GM19395 (cell line): Measurements from ENCODE around the gene SLC1A1.
"Not testable (repeated sequence)": the region's sequence is repeated elsewhere in the genome, so short reads cannot be mapped to it uniquely, and the experiment has no call there.

ENCODE experiments used
- ATAC-seq: cut with Tn5 transposase; IDR thresholded peaks from one replicate; pipeline ENCODE4 v1.9.1; 2021; ENCODE audit warnings: mild to moderate bottlenecking, moderate library complexity; ENCODE audit not compliant: unreplicated experiment

SLC1A1 gene

DNA sequence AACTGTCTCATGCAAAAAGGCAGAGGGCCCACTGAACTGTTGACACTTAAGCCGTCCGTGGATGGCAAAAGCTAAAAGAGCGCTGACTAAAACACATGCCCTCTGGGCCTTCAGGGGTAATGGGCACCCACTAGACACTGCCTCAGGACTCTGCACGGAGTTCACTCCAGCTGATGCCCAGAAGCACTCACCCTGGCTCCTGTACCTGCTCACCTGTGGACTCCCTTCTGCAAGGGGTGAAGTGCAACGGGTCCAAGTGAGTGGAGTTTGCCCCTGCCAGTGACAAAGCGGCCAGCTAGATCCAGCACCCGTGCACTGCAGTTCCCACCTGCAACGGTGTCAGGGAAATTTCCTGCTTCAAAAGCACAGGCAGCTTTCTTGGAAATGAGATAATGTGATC lies 50.2 kb downstream of the SLC1A1 start:
- ATAC-seq = no peak

DNA sequence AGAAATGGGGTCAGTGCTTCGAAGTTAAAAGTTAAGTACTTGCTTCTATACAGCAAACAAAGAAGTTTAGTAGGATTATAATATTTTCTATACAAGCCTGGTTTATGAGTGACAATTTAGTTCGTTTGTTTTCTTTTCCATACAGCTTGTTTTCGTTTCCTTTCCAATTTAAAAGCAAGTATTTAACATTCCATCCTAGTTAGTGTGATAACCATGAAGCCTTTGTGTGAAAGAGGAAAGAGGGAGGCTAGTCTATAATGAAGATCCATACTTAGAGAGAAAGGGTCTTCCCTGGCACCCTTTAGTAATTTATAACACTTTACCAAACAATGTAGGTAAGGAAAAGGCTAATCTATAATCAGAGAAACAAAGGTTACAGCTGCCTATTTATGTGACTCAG lies 51.0 kb downstream of the SLC1A1 start:
- no peak for ATAC-seq

DNA sequence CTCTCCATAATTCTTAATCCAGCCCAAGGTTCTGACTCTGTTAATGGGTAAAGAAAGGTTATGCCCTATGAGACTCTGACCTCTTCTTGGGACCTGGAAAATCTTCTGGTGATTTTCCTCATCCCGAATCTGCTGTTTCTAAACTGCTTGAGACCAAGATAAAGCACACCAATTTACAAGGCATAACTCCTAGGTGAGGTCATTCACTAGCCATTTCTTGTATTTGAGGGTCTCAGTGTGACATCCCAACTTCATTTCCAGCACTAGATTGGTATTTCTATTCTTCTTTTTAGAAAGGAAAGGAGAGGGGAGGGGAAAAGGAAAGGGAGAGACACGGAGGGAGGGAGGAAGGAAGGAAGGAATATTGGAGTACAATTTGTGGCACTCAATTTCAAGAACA lies 51.6 kb downstream of the SLC1A1 start:
- no peak for ATAC-seq

DNA sequence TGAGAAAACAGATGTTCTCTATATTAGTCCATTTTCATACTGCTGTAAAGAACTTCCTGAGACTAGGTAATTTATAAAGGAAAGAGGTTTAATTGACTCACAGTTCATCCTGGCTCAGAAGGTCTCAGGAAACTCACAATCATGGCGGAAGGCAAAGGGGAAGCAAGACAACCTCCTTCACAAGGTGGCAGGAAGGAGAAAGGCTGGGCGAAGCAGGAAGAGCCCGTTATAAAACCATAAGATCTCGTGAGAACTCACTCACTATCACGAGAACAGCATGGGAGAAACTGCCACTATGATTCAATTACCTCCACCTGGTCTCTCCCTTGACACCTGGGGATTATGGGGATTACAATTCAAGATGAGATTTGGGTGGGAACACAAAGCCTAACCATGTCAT lies 54.4 kb downstream of the SLC1A1 start:
- not testable (repeated sequence) for ATAC-seq

DNA sequence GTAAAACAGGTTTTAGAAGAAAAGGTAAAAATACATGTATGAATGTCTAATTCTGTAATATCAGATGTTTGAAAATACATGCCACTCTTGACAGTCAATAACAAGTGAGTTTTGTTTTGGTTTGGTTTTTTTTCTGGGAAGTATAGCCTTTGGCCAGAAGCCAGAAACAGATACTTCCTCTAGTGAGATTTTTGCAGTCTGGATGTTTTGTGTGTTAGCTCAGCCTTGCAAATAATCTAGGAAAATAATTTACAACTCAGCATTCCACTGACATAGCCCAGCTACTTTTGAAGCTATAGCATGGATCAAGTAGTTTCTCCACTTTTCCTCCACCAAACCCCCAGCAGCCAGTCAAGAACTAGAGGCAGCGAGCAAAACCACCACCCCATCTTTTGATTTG lies 56.7 kb downstream of the SLC1A1 start:
- no peak for ATAC-seq

DNA sequence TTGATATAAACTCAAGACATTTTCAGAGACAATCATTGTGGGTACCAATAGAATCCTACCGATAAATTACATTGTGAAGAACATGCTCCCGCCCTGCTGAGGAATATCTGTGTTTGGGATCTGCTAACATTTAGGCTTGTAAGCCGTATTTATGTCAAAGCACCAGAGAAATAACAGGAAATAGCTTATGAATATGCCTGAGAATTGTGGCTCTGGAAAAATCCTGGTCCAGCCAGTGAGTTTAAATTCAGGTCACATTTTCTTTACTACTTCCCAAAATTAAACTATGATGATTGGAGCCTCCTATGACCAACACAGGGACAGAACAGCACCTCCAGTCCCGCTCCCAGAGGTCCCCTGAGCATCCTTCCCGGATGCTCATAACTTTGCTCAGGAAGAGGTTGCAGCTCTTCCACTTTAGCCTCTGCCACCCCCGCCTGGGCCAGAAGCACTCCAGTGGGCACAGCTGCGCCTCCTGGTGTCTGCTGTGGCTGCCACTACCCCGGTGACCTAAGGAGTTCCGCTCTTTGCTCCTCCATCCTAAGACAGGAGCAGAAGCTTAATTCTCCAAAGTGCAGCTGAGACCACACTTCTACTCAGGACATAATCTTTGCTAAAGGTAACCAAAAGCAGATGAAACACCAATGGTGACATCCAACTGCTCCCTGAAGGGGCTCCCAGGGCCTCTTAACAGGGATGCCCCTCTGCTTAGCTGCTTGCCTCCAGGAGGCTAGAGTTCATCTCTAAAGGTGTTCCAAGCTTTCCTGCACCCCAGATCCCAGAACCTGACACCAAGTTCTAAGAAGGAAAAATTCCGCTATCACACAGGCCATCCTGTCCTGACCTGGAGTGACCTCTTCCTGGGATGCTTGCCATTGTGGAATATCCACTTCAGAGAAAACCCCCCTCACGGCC lies 58.8 kb downstream of the SLC1A1 start:
- no peak for ATAC-seq

DNA sequence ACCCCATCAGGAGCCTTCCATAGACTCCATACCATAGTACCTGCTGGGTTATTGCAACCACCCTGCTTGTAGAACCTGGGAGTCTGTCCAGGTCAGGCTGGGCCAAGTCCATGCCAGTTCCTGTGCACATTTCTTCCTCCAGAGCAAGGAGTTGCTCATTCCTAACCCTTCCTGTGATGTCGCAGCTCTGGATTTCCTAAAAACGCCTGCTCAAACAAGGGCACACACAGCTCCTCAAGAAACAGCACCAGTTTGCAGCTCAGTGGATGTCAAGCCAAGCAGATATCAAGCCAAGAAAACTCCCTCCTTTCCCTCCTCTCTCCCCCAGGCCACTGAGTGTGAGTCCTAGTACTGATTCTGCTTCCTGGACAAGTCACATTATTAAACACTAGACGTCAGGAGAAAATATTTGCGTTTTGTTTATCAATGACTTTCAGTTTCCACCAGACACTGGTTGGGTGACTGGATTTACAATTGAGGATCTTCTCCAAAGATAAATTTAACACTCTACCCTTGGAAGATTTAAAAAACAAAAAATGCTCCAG lies 59.6 kb downstream of the SLC1A1 start:
- no peak for ATAC-seq

DNA sequence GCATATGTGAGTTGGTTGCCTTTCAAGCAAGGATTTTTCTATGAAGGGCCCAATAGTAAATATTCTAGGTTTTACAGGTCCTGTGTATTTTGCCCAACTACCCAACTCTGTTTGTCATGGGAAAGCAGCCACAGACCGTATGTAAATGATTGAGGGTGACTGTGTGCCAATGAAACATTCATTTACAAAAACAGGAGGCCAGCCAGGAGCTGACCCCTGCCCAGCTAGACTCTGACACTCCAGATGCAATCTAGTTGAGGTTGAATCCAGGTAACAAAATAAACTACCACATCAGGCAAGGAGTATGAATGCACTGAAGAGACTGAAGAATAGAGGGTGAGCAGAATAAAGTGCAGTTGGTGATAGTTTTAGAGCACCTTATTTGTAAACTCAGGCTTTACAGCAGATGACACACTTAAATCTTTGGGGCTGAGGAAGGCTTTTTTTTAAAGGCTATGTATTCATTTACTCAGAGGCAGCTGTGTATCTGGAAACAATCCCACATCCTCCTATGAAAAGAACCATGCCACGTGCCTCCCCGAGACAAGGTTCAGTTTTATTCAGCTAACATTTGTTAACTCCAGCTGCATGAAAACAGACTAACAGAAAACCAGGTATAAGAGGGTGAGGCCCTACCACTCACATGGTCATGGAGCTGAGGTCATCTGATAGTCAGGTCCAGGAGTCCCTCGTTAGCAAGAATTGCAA lies 60.7 kb downstream of the SLC1A1 start:
- no peak for ATAC-seq

DNA sequence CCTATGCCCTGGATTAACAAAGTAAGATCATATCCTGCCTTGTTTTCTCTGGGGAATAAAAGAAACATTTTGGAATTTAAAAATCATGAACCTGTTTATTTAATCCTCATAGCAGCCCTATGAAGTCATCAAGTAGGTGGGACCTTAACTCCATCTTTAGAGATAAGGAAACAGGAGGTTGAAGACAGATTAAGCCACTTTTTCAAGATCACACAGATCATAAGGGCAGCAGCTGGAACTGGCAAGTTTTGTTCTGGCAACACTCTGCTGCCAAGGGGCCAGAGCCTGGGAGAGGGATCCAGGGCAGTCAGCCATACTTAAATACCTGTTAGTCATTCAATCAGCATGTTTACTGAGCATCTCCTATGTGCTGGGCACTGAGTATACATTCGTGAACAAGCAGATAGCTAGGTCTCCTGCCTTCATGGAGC lies 63.7 kb downstream of the SLC1A1 start:
- ATAC-seq = no peak

DNA sequence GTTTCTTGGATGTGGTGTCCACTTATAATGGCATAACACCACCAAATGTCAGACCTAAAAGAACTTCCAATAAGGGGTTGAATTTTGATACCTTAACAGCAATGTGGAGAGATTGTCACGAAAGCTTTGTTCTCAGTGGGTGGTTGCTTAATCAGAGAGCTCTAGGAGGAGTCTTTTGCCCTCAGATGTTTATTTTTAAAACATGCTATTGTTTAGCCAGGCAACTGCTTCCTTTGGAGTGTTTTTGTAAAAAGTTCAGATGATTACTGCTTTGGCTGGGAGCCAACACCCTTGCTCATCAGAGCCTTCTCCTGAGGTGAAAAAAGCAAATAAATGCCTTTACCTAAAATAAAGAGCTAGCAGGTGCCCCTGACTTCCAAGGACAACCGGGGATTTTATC lies 65.0 kb downstream of the SLC1A1 start:
- no peak for ATAC-seq

DNA sequence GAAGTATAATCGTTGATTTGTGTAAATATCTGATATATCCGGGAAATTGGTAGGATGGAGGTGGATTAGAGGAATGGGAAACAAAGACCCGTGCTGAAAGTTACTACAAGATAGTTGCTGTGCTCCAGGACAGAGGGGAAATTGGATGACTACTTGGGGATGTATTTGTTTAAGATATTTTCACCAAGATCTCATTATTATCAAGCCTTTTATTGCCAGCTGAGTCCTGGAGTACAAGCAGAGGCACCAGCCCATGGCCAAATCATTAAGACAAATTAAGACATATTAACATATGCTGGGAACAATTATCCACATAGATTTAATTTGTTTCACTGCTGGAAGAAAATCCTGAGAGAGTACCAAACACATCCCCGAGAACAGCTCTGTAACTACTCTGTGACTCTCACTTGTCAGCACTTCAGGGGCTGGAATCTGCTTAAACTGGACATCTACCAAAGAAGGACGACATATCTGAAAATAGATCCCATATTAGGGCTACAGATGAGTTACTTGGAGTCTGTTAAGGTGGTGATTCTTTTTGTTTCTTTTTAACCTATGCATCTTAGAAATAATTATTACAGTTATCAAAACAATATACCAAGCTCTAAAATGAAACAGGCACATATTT lies 68.2 kb downstream of the SLC1A1 start:
- no peak for ATAC-seq

DNA sequence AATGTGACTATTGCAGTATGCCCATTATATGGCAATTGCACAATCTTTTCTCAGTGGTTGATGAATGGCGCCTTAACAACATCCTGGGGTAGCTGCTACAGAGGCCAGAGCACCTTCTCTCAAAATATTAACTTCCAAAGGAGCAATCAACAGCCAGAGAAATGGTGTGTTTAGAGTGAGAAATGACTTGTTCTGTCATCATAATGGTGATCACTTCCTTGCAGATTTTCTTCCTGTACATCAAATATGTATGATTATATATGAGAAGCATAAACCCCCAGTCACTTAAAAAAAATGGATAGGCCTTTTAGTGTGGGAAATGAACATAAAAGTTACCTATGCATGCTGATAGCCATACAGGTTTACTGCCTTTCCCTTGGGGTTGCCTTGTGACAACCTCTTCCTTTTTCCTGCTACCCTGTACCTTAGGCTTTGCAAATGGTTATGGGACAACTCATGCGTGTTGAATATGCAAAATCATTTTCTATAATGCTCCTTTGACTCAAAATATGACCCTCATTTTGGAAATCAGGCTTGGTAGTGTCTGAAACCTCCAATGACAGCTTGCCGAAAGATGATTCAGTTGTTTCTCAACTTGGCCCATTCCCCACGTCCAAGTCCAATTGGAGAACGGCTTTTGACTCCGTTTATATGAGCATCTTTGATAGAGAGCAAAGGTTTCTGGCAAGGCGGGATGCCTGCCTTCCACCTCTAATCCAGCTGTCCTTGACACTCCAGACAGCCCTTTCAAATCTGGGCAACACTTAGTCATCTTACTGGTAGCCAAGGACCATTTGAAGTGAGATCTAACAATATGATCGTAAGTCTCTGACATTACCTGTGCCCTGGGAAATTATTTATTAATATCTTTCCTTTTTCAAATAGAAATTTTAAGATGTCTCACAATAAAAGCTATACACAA lies 69.3 kb downstream of the SLC1A1 start:
- peak; percentile 85 for ATAC-seq

DNA sequence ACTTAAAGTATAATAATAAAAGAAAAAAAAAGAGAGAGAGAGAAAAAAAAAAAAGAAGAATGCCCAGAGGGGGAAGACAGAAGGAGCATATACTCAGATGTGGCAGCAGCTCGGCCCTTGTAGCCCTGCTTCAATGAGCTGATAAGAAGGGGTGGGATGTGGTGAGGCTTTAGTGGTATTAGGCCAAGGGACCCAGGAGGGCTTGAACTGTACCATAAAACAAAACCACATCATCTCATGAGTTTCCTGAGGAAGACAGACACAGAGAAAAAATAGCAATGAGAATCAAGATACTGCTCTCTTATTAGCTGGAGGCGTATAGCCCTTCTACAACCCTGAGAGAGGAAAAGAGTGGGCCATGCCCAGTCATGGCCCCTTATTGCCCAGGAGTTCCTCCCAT lies 72.8 kb downstream of the SLC1A1 start:
- ATAC-seq = no peak

DNA sequence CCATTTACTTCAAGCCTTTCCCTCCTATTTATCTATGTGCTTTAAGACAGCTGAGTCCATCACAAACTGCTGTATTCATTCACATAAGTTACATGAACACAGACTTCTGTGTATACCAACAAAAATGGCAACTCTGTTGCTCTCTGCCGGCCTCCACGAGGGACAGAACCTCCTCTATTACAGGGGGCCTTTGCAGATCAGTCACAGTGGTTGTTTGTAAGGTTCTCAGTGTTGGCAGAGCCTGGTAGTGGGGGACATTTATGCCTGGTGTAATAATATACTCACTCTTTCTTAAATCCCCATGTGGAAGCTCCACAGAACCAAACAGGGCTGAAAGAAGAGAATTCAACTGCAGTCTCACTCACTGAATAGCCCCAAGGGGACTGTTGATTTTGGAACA lies 76.5 kb downstream of the SLC1A1 start:
- no peak for ATAC-seq

DNA sequence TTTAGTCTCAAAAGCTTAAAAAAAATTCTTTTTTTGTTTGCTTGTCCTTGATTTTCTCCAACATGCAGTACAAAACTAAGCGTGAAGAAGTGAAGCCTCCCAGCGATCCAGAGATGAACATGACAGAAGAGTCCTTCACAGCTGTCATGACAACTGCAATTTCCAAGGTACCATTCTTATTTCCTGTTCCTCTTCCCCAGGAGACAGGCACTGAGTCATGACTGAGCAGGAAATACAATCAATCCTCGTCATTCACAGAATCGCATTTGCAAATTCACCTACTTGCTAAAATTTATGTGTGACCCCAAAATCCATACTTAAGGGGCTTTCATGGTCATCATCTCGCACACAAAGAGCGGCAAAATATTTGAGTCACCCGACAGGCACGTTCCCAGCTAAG lies 77.3 kb downstream of the SLC1A1 start:
- no peak for ATAC-seq

DNA sequence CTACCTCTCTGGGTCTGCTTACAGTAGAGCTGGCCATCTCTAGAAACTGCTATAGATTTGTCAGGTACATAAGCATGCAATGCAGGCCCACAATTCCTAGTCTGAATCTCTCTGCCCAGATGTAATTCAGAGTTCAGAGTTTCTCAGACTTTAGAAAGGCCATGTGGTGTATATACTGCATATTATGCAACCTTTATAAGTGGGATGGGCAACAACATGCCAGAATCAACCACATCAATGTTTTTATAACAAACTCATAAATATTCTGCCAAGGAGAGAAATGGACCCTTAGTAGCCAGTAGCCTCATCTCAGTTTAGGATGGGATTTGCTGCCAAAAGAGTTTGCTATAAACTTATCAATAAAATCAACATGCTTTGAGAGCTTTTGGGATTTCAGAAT lies 78.8 kb downstream of the SLC1A1 start:
- ATAC-seq = no peak

DNA sequence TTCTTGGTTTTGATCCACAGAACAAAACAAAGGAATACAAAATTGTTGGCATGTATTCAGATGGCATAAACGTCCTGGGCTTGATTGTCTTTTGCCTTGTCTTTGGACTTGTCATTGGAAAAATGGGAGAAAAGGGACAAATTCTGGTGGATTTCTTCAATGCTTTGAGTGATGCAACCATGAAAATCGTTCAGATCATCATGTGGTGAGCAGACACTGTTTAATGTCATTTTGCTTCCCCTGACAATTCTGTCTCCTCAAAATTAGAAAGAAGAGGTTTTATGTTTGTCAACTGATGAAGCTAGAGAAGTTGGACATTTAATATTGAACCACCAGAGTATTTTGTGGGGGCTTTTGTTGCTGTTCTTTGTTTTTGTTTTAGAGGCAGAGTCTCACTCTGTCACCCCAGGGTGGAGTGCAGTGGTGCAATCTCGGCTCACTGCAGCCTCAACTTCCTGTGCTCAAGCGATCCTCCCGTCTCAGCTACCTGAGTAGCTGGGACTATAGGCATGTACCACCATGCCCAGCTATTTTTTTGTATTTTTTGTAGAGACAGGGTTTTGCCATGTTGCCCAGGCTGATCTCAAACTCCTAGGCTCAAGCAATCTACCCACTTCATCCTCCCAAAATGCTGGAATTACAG lies 82.0 kb downstream of the SLC1A1 start:
- no peak for ATAC-seq

DNA sequence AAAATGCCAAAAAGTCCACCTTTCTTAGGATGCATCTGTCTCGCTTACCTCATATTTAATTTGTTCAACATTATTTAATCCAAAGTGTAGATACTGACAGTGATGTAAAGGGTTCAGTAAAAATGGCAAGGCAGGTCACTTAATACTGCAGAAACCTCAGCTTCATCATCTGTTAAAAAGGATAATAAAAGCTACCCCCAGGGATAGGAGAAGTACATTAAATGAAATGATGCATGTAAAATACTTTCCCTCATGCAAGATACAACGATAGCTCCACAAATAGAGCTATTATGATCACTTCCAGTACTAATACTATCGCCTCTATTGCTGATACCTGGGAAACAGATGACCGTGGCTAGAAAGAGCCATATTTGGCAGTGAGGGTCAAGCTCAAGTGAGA lies 82.9 kb downstream of the SLC1A1 start:
- ATAC-seq = no peak

DNA sequence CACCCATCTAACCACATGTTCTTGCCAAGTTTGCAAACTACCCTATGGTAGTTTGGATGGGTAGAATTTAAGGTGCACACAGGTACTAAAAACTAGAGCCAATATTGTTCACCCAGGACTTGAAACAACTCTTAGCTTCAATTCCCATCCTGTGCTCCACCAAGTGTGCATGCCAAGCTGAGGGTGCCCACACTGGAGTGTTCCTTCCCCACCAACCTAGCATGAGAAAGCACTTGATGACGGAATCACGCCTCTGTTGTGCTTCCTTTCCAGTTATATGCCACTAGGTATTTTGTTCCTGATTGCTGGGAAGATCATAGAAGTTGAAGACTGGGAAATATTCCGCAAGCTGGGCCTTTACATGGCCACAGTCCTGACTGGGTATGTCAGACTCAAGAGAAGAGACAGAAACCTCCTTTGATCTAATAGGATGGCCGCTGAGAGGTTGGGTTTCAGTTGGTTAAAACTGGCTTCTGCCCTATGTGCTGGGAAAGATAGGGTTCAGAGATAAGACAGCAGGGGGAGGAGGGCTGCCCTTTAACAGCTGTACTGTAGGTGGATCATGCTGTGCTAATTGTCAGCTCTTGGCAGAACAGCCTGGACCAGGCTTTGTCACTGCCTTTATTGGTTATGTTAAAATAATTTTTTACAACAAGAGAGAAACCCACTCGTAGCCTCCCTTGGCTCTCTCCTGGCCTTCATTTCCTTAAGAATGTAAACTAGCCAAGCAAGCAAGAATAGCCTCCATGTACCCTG lies 83.5 kb downstream of the SLC1A1 start:
- no peak for ATAC-seq
